Astrocyte (in vitro differentiated cells and primary cell): ENCODE data around the gene BANP. TPM values are rescaled to one million over a fixed set of nuclear protein-coding genes. Genes with fewer than 3 reads are reported as not detected.
A peak's percentile ranks its signal among the peaks of the same experiment; 100 is the strongest.
"Not testable (repeated sequence)": the region's sequence is repeated elsewhere in the genome, so short reads cannot be mapped to it uniquely, and the experiment has no call there.

ENCODE experiments used
- DNase-seq: peaks from one replicate; pipeline ENCODE4 v3.0.0-alpha.2; 2010; ENCODE audit warnings: low read depth
- FAIRE-seq: peaks from 2 replicates; lab custom pipeline; 2011; peaks lifted over from hg19 to GRCh38; lab: Jason Lieb, UNC
- H2AFZ ChIP-seq: 2 replicates; pipeline ENCODE4 v1.6.0; 2012; ENCODE audit warnings: low read depth, low read length, inconsistent platforms
- H3K27ac ChIP-seq: 2 replicates; pipeline ENCODE4 v1.5.1; 2011; ENCODE audit warnings: low read depth, low read length, inconsistent platforms
- H3K27me3 ChIP-seq: 2 replicates; pipeline ENCODE4 v1.6.0; 2011; ENCODE audit warnings: low read length, inconsistent platforms; ENCODE audit not compliant: insufficient read depth
- H3K36me3 ChIP-seq: 2 replicates; pipeline ENCODE4 v1.5.1; 2011; ENCODE audit warnings: low read length, inconsistent platforms; ENCODE audit not compliant: insufficient read depth
- H3K4me1 ChIP-seq: 2 replicates; pipeline ENCODE4 v1.5.1; 2011; ENCODE audit warnings: low read length, inconsistent platforms; ENCODE audit not compliant: insufficient read depth
- H3K4me2 ChIP-seq: 2 replicates; pipeline ENCODE4 v1.6.0; 2012; ENCODE audit warnings: low read length, inconsistent platforms
- H3K4me3 ChIP-seq: 2 replicates; pipeline ENCODE4 v1.5.1; 2011; ENCODE audit warnings: low read depth, mild to moderate bottlenecking, low read length, inconsistent platforms; ENCODE audit not compliant: insufficient read depth
- H3K79me2 ChIP-seq: 2 replicates; pipeline ENCODE4 v1.6.0; 2012; ENCODE audit warnings: mild to moderate bottlenecking, low read length, inconsistent platforms; ENCODE audit not compliant: insufficient read depth
- H3K9ac ChIP-seq: 2 replicates; pipeline ENCODE4 v1.6.0; 2012; ENCODE audit warnings: mild to moderate bottlenecking, low read length, inconsistent platforms
- H3K9me3 ChIP-seq: 2 replicates; pipeline ENCODE4 v1.5.1; 2012; ENCODE audit warnings: low read depth, mild to moderate bottlenecking, low read length, inconsistent platforms; ENCODE audit not compliant: insufficient read depth
- H4K20me1 ChIP-seq: 2 replicates; pipeline ENCODE4 v1.6.0; 2012; ENCODE audit warnings: low read length, inconsistent platforms; ENCODE audit not compliant: insufficient read depth
- H3K27ac Mint-ChIP-seq: one replicate; pipeline ENCODE4 v1.8.0; 2021; ENCODE audit warnings: mild to moderate bottlenecking, mixed read lengths; ENCODE audit not compliant: unreplicated experiment
- H3K27me3 Mint-ChIP-seq: one replicate; pipeline ENCODE4 v1.8.0; 2021; ENCODE audit warnings: low read depth, mixed read lengths; ENCODE audit not compliant: unreplicated experiment
- H3K36me3 Mint-ChIP-seq: one replicate; pipeline ENCODE4 v1.8.0; 2021; ENCODE audit warnings: low read depth, mixed read lengths; ENCODE audit not compliant: unreplicated experiment
- H3K4me1 Mint-ChIP-seq: one replicate; pipeline ENCODE4 v1.8.0; 2021; ENCODE audit warnings: low read depth, mixed read lengths; ENCODE audit not compliant: unreplicated experiment
- H3K4me3 Mint-ChIP-seq: one replicate; pipeline ENCODE4 v1.8.0; 2021; ENCODE audit warnings: mild to moderate bottlenecking, moderate library complexity, mixed read lengths; ENCODE audit not compliant: unreplicated experiment
- H3K9me3 Mint-ChIP-seq: one replicate; pipeline ENCODE4 v1.8.0; 2021; ENCODE audit warnings: mild to moderate bottlenecking, mixed read lengths; ENCODE audit not compliant: unreplicated experiment
- EZH2 ChIP-seq: IDR thresholded peaks from 2 replicates; pipeline ENCODE4 v1.6.1; 2012; ENCODE audit warnings: mild to moderate bottlenecking, low read length, inconsistent platforms; ENCODE audit not compliant: insufficient read depth
- total RNA-seq: library from RNA; stranded (reverse); gene quantifications from 2 replicates; pipeline ENCODE4 v1.2.1, GENCODE V29; 2021
- TF ChIP-seq, protein P1 (sequence below): IDR thresholded peaks from 2 replicates; pipeline ENCODE4 v1.5.1; 2011; ENCODE audit warnings: low read depth, mild to moderate bottlenecking, inconsistent platforms, low read length, moderate library complexity; ENCODE audit not compliant: insufficient read depth

BANP gene
- total RNA-seq, 1 donor from 2014 or later = 28.9 TPM

DNA sequence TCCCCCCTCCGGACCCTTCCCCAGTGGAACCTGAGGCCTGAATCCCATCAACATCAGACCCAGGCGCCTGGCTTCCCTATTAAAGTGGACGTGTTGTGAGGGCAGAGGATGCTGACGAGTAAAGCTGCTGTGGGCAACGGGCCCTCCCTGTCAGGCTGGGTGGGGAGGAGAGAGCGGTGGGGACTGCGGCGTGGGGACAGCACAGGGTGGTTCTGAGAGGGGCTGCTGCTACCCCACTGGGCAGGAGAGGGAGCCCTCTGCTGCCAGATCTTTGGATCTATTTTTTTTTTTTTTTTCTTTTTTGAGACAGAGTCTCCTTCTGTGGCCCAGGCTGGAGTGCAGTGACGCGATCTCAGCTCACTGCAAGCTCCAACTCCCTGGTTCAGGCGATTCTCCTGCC is 20.8 kb upstream of the BANP start:
- FAIRE-seq = no peak
- H3K4me2 ChIP-seq = no peak overlapping the region
- peaks cover 4% of the 10 kb centered on the region for H3K4me1 Mint-ChIP-seq
- no peaks in the 10 kb centered on the region for H3K36me3 Mint-ChIP-seq
- H3K36me3 ChIP-seq = no peaks in the 10 kb centered on the region
- H3K9ac ChIP-seq = peak overlapping the region; percentile 56
- H2AFZ ChIP-seq = no peak overlapping the region
- peaks cover 3% of the 10 kb centered on the region for H3K9me3 Mint-ChIP-seq
- peaks cover 12% of the 10 kb centered on the region for H3K4me1 ChIP-seq
- H3K27me3 ChIP-seq = peaks cover 1% of the 10 kb centered on the region
- H3K79me2 ChIP-seq = no peaks in the 10 kb centered on the region
- H3K27ac ChIP-seq = peak overlapping the region; percentile 7
- TF ChIP-seq, protein P1, sequence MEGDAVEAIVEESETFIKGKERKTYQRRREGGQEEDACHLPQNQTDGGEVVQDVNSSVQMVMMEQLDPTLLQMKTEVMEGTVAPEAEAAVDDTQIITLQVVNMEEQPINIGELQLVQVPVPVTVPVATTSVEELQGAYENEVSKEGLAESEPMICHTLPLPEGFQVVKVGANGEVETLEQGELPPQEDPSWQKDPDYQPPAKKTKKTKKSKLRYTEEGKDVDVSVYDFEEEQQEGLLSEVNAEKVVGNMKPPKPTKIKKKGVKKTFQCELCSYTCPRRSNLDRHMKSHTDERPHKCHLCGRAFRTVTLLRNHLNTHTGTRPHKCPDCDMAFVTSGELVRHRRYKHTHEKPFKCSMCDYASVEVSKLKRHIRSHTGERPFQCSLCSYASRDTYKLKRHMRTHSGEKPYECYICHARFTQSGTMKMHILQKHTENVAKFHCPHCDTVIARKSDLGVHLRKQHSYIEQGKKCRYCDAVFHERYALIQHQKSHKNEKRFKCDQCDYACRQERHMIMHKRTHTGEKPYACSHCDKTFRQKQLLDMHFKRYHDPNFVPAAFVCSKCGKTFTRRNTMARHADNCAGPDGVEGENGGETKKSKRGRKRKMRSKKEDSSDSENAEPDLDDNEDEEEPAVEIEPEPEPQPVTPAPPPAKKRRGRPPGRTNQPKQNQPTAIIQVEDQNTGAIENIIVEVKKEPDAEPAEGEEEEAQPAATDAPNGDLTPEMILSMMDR = no peak
- TF ChIP-seq EZH2 = no peak
- no peaks in the 10 kb centered on the region for H4K20me1 ChIP-seq
- DNase-seq = no peak
- H3K27ac Mint-ChIP-seq = peak overlapping the region; percentile 86
- H3K27me3 Mint-ChIP-seq = peaks cover 4% of the 10 kb centered on the region
- H3K4me3 ChIP-seq = no peak overlapping the region
- H3K4me3 Mint-ChIP-seq = no peak overlapping the region
- H3K9me3 ChIP-seq = no peaks in the 10 kb centered on the region

DNA sequence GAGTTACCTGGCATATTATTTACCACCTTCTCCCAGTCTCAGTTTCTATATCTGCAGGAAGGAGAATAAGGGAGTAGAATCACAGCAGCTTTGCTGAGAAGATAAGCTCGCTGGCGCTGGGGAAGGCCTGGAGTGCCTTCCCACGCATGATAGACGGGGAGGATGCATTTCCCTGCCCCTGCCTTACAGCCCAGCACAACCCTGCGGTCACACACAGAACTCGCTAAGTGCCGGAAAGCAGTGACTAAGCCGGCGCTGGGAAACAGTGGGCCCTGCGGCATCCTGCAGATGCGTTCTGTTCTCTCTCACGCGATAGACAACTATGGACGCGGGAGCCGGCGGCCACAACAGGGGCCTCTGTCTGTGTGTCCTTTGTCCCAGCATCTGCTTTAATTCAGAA is 19.7 kb upstream of the BANP start:
- Mint-ChIP-seq H3K36me3 (no peaks in the 10 kb centered on the region), H3K4me3 (no peak overlapping the region), H3K27ac (no peak overlapping the region), H3K27me3 (peaks cover 8% of the 10 kb centered on the region), H3K4me1 (peaks cover 4% of the 10 kb centered on the region), H3K9me3 (peaks cover 3% of the 10 kb centered on the region)
- Histone ChIP-seq H3K27ac (peak overlapping the region; percentile 57), H4K20me1 (no peaks in the 10 kb centered on the region), H3K36me3 (no peaks in the 10 kb centered on the region), H3K27me3 (no peaks in the 10 kb centered on the region), H3K4me2 (peak overlapping the region; percentile 41), H3K9ac (peak overlapping the region; percentile 67), H3K4me3 (no peak overlapping the region), H3K79me2 (no peaks in the 10 kb centered on the region), H2AFZ (peak overlapping the region; percentile 24), H3K4me1 (peaks cover 12% of the 10 kb centered on the region), H3K9me3 (no peaks in the 10 kb centered on the region)
- TF ChIP-seq EZH2 = no peak
- FAIRE-seq (no peak), DNase-seq (peak; percentile 92)

DNA sequence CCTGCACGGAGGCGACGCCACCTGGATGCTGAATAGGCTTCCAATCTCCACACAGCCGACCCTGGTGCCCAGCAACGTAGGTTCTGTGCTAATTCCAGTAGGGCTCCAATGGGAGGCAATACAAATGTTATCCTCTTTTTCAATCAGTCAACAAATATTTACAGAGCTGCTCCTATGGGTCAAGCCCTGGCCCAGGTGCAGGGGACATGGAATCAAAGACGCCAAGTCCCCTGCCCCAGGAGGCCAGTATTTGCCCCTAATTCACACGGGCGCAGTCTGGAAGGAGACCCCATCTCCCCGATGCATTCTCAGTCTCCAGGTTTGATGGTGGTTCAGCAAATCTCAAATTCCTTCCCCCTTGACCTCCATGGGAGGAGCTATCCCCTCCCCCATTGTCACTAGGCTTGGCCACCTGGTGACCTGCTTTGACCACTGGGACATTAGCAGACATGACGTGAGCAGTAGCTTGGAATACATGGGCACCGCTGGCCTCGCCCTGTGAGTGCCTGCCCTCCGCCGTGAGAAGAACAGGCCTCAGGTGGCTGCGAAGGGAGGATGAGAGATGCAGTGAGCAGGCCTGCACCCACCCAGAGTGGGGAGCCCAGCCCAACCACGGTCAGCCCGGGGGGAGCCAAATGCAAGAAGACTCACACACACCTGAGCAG is 18.6 kb upstream of the BANP start:
- H4K20me1 ChIP-seq, H3K27ac Mint-ChIP-seq, H3K4me1 Mint-ChIP-seq, H2AFZ ChIP-seq, H3K4me2 ChIP-seq, H3K9me3 Mint-ChIP-seq, H3K4me3 Mint-ChIP-seq, FAIRE-seq, DNase-seq, H3K27ac ChIP-seq, H3K36me3 Mint-ChIP-seq, H3K36me3 ChIP-seq, H3K79me2 ChIP-seq, H3K4me3 ChIP-seq, H3K27me3 ChIP-seq, H3K9ac ChIP-seq, H3K9me3 ChIP-seq: not testable (repeated sequence)
- peaks cover 12% of the 10 kb centered on the region for H3K4me1 ChIP-seq
- H3K27me3 Mint-ChIP-seq = peaks cover 11% of the 10 kb centered on the region
